GM10266 (cell line): ENCODE measurements around the gene BABAM1.

Source experiments
- DNase-seq: peaks from one replicate; pipeline ENCODE4 v3.0.0; 2012; ENCODE audit errors: extremely low spot score
- CTCF ChIP-seq: IDR thresholded peaks from 2 replicates; pipeline ENCODE4 v1.5.1; 2012; ENCODE audit warnings: mild to moderate bottlenecking, low read depth; ENCODE audit not compliant: control insufficient read depth, insufficient read depth; ENCODE audit errors: missing control alignments

Gene BABAM1

GRCh38 chr19:17237747-17238706, 29.2 kb upstream of the BABAM1 start:
- no peak for DNase-seq

GRCh38 chr19:17240062-17240752, 27.0 kb upstream of the BABAM1 start:
- no peak for DNase-seq
- TF ChIP-seq CTCF, result no peak

More at GRCh38 chr19:17237747-17238706, 29.2 kb upstream of the BABAM1 start:
- TF ChIP-seq CTCF, result no peak

- no peak for TF ChIP-seq CTCF
- no peak for DNase-seq
Observed at GRCh38 chr19:17240826-17241399, 26.3 kb upstream of the BABAM1 start.

GRCh38 chr19:17242431-17243208, 24.6 kb upstream of the BABAM1 start:
- TF ChIP-seq CTCF, result no peak
- DNase-seq, result no peak

- TF ChIP-seq CTCF, result no peak
- no peak for DNase-seq
Observed at GRCh38 chr19:17243211-17243829, 23.9 kb upstream of the BABAM1 start.

- DNase-seq, result no peak
- no peak for TF ChIP-seq CTCF
Observed at GRCh38 chr19:17243830-17244617, 23.2 kb upstream of the BABAM1 start.
